GM13977 (cell line): ENCODE data around the gene EPHA7.

Experiments
- DNase-seq: peaks from one replicate; pipeline ENCODE4 v3.0.0; 2012; ENCODE audit warnings: low spot score
- CTCF ChIP-seq: IDR thresholded peaks from 2 replicates; pipeline ENCODE4 v1.5.1; 2012; ENCODE audit warnings: mild to moderate bottlenecking, control low read depth; ENCODE audit not compliant: insufficient read depth; ENCODE audit errors: extremely low read depth, missing control alignments
- in situ Hi-C: fragments of 300-500 bp; cut with MboI; formaldehyde crosslinking; loops from one replicate; pipeline ENCODE4 v1.12.0; 2022; ENCODE audit warnings: low sequenced_read_pairs, low pct_unique_long_range_greater_than_20kb, mixed read lengths, inconsistent platforms; ENCODE audit not compliant: unreplicated experiment

Gene EPHA7

GRCh38 chr6:93226822-93227221 is 192.5 kb downstream of the EPHA7 start:
- DNase-seq: no peak
- no peak for TF ChIP-seq CTCF
- in situ Hi-C loops: no loop called here

DNA sequence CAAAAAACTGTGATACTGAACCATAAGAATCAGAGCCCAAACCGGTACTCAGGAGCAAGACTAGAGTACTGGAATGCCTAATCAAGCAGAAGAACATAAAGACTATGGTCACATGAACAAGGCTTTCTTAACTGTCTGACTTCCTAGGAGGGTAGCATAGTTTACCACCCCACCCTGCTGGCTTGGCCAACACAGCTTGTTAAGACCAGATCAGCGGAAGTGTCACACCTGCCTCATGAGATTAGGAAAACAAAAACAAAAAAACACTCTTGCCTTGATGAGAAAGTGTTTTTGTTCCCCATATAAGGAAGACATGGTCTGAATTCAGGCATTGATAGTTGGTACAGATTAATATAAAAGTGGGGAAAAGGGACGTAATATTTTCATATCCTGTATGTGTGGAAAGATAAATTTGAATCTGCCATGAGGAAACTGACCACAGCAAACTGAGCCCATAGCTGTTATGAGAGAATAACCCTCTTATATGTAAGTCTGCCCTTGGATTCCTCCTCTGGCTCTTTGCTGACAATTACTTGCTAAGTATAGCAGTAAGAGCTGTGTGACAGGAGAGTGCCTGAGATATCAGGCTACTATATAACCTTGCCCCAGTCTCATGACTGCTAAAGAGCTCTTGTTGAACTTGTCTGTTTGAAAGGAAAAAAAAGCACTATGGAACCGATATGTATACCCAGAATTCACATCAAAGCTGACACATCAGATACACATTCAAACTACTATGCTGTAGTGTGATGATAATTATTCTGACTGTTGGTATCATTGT is 197.1 kb downstream of the EPHA7 start:
- TF ChIP-seq CTCF: no peak
- in situ Hi-C loops: no loop called here
- no peak for DNase-seq

- no peak for TF ChIP-seq CTCF
- DNase-seq: no peak
- in situ Hi-C loops: no loop called here
These were observed 199.9 kb downstream of the EPHA7 start for GRCh38 chr6:93219447-93219846.

DNA sequence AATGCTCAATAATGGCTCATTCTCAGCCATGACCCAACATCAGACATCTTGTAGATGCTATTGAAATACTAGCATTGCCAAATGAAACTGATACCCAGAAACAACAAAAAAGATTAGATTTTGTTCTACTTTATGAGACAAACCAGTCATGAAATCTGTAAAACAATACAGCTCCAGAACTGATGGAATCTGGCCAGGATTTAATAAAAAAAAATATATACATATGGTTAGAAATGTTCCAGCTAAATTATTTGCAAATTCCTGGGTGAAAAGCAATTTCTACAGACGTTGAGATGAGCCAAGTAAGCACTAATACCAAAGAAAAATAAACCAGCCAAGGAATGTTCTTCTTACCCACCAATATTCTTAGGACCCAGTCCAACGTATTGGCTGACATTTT is 201.3 kb downstream of the EPHA7 start:
- no peak for TF ChIP-seq CTCF
- in situ Hi-C loops: no loop called here
- DNase-seq: no peak

DNA sequence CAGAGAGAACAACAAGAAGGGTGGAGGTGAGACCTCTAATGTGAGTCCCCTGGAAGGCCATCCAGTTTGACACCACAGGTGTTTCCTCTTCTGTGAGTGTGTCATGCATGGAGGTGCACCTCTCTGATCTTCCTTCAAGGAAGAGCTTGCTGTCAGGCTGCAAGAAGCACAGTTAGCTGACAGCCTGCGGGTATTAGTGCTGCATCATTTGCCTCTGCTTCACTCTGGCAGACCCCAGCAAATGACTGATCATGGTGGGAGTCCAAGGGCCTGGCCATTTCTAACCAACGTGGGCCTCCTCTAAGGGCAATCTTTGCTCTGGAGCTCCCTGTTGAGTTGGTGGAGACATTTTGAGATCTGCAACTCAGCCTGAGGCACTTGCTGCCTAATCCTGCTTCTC is 206.3 kb downstream of the EPHA7 start:
- no peak for DNase-seq
- in situ Hi-C loops: no loop called here
- TF ChIP-seq CTCF: no peak

GRCh38 chr6:93210908-93211307 is 208.5 kb downstream of the EPHA7 start:
- in situ Hi-C loops: no loop called here
- no peak for DNase-seq
- TF ChIP-seq CTCF: no peak
